Karpas-422 (cell line): ENCODE results near the gene CACNA2D3. TPM values are rescaled to one million over a fixed set of nuclear protein-coding genes. Genes with fewer than 3 reads are reported as not detected.

Experiments
- DNase-seq: peaks from one replicate; pipeline ENCODE4 v3.0.0-alpha.2; 2015
- H2AFZ ChIP-seq: fragments of 200-600 bp; sonication (generic); 2 replicates; pipeline ENCODE4 v1.6.1; 2014; ENCODE audit warnings: antibody characterized with exemption, low read length, mixed read lengths
- H3K27ac ChIP-seq: fragments of 200-600 bp; sonication (generic); 2 replicates; pipeline ENCODE4 v1.5.1; 2014; ENCODE audit warnings: mild to moderate bottlenecking, low read length, moderate library complexity
- H3K27me3 ChIP-seq: fragments of 200-600 bp; sonication (generic); 2 replicates; pipeline ENCODE4 v1.6.1; 2014; ENCODE audit warnings: low read length, mixed read lengths
- H3K36me3 ChIP-seq: fragments of 200-600 bp; sonication (generic); 2 replicates; pipeline ENCODE4 v1.6.1; 2014; ENCODE audit warnings: low read length, mixed read lengths; ENCODE audit not compliant: insufficient read depth
- H3K4me1 ChIP-seq: fragments of 200-600 bp; sonication (generic); 2 replicates; pipeline ENCODE4 v1.6.1; 2014; ENCODE audit warnings: mild to moderate bottlenecking, low read length, mixed read lengths
- H3K4me2 ChIP-seq: fragments of 200-600 bp; sonication (generic); 2 replicates; pipeline ENCODE4 v1.6.1; 2014; ENCODE audit warnings: low read length, low read depth, mild to moderate bottlenecking; ENCODE audit not compliant: poor library complexity, severe bottlenecking
- H3K4me3 ChIP-seq: fragments of 200-600 bp; sonication (generic); 2 replicates; pipeline ENCODE4 v1.5.1; 2014; ENCODE audit warnings: mild to moderate bottlenecking, antibody characterized with exemption, low read length, mixed read lengths
- H3K79me2 ChIP-seq: fragments of 200-600 bp; sonication (generic); 2 replicates; pipeline ENCODE4 v1.6.1; 2014; ENCODE audit warnings: mild to moderate bottlenecking, low read length, mixed read lengths
- H3K9ac ChIP-seq: fragments of 200-600 bp; sonication (generic); 2 replicates; pipeline ENCODE4 v1.6.0; 2014; ENCODE audit warnings: low read length
- H3K9me2 ChIP-seq: fragments of 200-600 bp; sonication (generic), shearing (Covaris generic); replicated peaks from 2 replicates; pipeline ENCODE4 v1.6.0; 2014; ENCODE audit warnings: mild to moderate bottlenecking, low read length, moderate library complexity; ENCODE audit not compliant: insufficient read depth
- H3K9me3 ChIP-seq: fragments of 300-700, 200-600 bp; sonication (generic); 2 replicates; pipeline ENCODE4 v1.6.1; 2014; ENCODE audit warnings: low read length, mixed read lengths
- H4K20me1 ChIP-seq: fragments of 200-600 bp; sonication (generic); 2 replicates; pipeline ENCODE4 v1.6.1; 2014; ENCODE audit warnings: mild to moderate bottlenecking, antibody characterized with exemption, low read length, low read depth; ENCODE audit not compliant: insufficient read depth
- total RNA-seq: library from RNA; depleted of rRNA; stranded (reverse); fragments of >200 nt; shearing (Covaris generic); gene quantifications from 2 replicates; pipeline ENCODE4 v1.2.3, GENCODE V29; 2014; ENCODE audit warnings: low replicate concordance

CACNA2D3 gene
- total RNA-seq, 1 experiment from 2014 or later: not detected

GRCh38 chr3:54344601-54345231, 222.4 kb downstream of the CACNA2D3 start:
- H3K27ac ChIP-seq: no peak overlapping the region
- no peak overlapping the region for H3K9ac ChIP-seq
- H3K36me3 ChIP-seq: no peaks in the 10 kb centered on the region
- H3K4me2 ChIP-seq: no peak overlapping the region
- peaks cover 6% of the 10 kb centered on the region for H3K4me1 ChIP-seq
- H2AFZ ChIP-seq: no peak overlapping the region
- no peaks in the 10 kb centered on the region for H3K9me3 ChIP-seq
- no peaks in the 10 kb centered on the region for H4K20me1 ChIP-seq
- H3K4me3 ChIP-seq: no peak overlapping the region
- H3K27me3 ChIP-seq: no peaks in the 10 kb centered on the region
- H3K79me2 ChIP-seq: no peaks in the 10 kb centered on the region
- no peak for DNase-seq
- no peaks in the 10 kb centered on the region for H3K9me2 ChIP-seq

- Histone ChIP-seq H2AFZ (no peak overlapping the region), H3K4me3 (no peak overlapping the region), H3K27me3 (no peaks in the 10 kb centered on the region), H3K27ac (no peak overlapping the region), H3K4me2 (no peak overlapping the region), H3K36me3 (no peaks in the 10 kb centered on the region), H3K4me1 (peaks cover 6% of the 10 kb centered on the region), H3K9me3 (no peaks in the 10 kb centered on the region), H3K79me2 (no peaks in the 10 kb centered on the region), H4K20me1 (no peaks in the 10 kb centered on the region), H3K9me2 (no peaks in the 10 kb centered on the region), H3K9ac (no peak overlapping the region)
- no peak for DNase-seq
Measured at GRCh38 chr3:54345847-54346375, 223.6 kb downstream of the CACNA2D3 start.

GRCh38 chr3:54347060-54347459, 224.7 kb downstream of the CACNA2D3 start:
- Histone ChIP-seq H4K20me1 (no peaks in the 10 kb centered on the region), H3K9me3 (no peaks in the 10 kb centered on the region), H2AFZ (no peak overlapping the region), H3K27me3 (no peaks in the 10 kb centered on the region), H3K36me3 (no peaks in the 10 kb centered on the region), H3K79me2 (no peaks in the 10 kb centered on the region), H3K9ac (no peak overlapping the region), H3K9me2 (no peaks in the 10 kb centered on the region), H3K4me3 (no peak overlapping the region), H3K4me2 (no peak overlapping the region), H3K27ac (no peak overlapping the region), H3K4me1 (peaks cover 6% of the 10 kb centered on the region)
- DNase-seq: no peak

- no peak overlapping the region for H3K9ac ChIP-seq
- no peak overlapping the region for H3K27ac ChIP-seq
- DNase-seq: no peak
- H3K9me2 ChIP-seq: no peaks in the 10 kb centered on the region
- H3K27me3 ChIP-seq: no peaks in the 10 kb centered on the region
- no peaks in the 10 kb centered on the region for H3K36me3 ChIP-seq
- peaks cover 3% of the 10 kb centered on the region for H3K4me1 ChIP-seq
- H3K4me3 ChIP-seq: no peak overlapping the region
- no peaks in the 10 kb centered on the region for H3K79me2 ChIP-seq
- no peaks in the 10 kb centered on the region for H3K9me3 ChIP-seq
- no peak overlapping the region for H3K4me2 ChIP-seq
- H4K20me1 ChIP-seq: no peaks in the 10 kb centered on the region
- H2AFZ ChIP-seq: no peak overlapping the region
Measured at GRCh38 chr3:54347933-54348332, 225.6 kb downstream of the CACNA2D3 start.

- Histone ChIP-seq H3K4me3 (no peak overlapping the region), H3K27me3 (no peaks in the 10 kb centered on the region), H3K36me3 (no peaks in the 10 kb centered on the region), H3K79me2 (no peaks in the 10 kb centered on the region), H3K9me3 (no peaks in the 10 kb centered on the region), H3K9me2 (no peaks in the 10 kb centered on the region), H3K27ac (no peak overlapping the region), H2AFZ (no peak overlapping the region), H3K9ac (no peak overlapping the region), H3K4me2 (no peak overlapping the region), H3K4me1 (no peaks in the 10 kb centered on the region), H4K20me1 (no peaks in the 10 kb centered on the region)
- no peak for DNase-seq
Measured at GRCh38 chr3:54349231-54349652, 226.9 kb downstream of the CACNA2D3 start.

GRCh38 chr3:54349691-54350090, 227.3 kb downstream of the CACNA2D3 start:
- no peak overlapping the region for H3K9ac ChIP-seq
- no peaks in the 10 kb centered on the region for H3K36me3 ChIP-seq
- H3K9me3 ChIP-seq: no peaks in the 10 kb centered on the region
- no peaks in the 10 kb centered on the region for H3K9me2 ChIP-seq
- H3K27me3 ChIP-seq: no peaks in the 10 kb centered on the region
- no peak overlapping the region for H2AFZ ChIP-seq
- no peaks in the 10 kb centered on the region for H3K4me1 ChIP-seq
- no peak overlapping the region for H3K4me2 ChIP-seq
- H3K27ac ChIP-seq: no peak overlapping the region
- H3K4me3 ChIP-seq: no peak overlapping the region
- H4K20me1 ChIP-seq: no peaks in the 10 kb centered on the region
- DNase-seq: no peak
- no peaks in the 10 kb centered on the region for H3K79me2 ChIP-seq

- no peaks in the 10 kb centered on the region for H3K4me1 ChIP-seq
- no peaks in the 10 kb centered on the region for H3K9me3 ChIP-seq
- no peak overlapping the region for H3K4me3 ChIP-seq
- H2AFZ ChIP-seq: no peak overlapping the region
- no peaks in the 10 kb centered on the region for H3K36me3 ChIP-seq
- no peak for DNase-seq
- no peaks in the 10 kb centered on the region for H3K27me3 ChIP-seq
- H3K4me2 ChIP-seq: no peak overlapping the region
- H4K20me1 ChIP-seq: no peaks in the 10 kb centered on the region
- H3K9ac ChIP-seq: no peak overlapping the region
- no peaks in the 10 kb centered on the region for H3K79me2 ChIP-seq
- H3K27ac ChIP-seq: no peak overlapping the region
- no peaks in the 10 kb centered on the region for H3K9me2 ChIP-seq
Measured at GRCh38 chr3:54353546-54353945, 231.2 kb downstream of the CACNA2D3 start.

- Histone ChIP-seq H3K4me1 (no peaks in the 10 kb centered on the region), H3K4me3 (no peak overlapping the region), H3K9ac (no peak overlapping the region), H3K9me2 (no peaks in the 10 kb centered on the region), H4K20me1 (no peaks in the 10 kb centered on the region), H2AFZ (no peak overlapping the region), H3K27me3 (no peaks in the 10 kb centered on the region), H3K36me3 (no peaks in the 10 kb centered on the region), H3K79me2 (no peaks in the 10 kb centered on the region), H3K27ac (no peak overlapping the region), H3K4me2 (no peak overlapping the region), H3K9me3 (no peaks in the 10 kb centered on the region)
- no peak for DNase-seq
Measured at GRCh38 chr3:54353946-54354345, 231.6 kb downstream of the CACNA2D3 start.
